ENCODE measurements around the gene RCE1.

DNA sequence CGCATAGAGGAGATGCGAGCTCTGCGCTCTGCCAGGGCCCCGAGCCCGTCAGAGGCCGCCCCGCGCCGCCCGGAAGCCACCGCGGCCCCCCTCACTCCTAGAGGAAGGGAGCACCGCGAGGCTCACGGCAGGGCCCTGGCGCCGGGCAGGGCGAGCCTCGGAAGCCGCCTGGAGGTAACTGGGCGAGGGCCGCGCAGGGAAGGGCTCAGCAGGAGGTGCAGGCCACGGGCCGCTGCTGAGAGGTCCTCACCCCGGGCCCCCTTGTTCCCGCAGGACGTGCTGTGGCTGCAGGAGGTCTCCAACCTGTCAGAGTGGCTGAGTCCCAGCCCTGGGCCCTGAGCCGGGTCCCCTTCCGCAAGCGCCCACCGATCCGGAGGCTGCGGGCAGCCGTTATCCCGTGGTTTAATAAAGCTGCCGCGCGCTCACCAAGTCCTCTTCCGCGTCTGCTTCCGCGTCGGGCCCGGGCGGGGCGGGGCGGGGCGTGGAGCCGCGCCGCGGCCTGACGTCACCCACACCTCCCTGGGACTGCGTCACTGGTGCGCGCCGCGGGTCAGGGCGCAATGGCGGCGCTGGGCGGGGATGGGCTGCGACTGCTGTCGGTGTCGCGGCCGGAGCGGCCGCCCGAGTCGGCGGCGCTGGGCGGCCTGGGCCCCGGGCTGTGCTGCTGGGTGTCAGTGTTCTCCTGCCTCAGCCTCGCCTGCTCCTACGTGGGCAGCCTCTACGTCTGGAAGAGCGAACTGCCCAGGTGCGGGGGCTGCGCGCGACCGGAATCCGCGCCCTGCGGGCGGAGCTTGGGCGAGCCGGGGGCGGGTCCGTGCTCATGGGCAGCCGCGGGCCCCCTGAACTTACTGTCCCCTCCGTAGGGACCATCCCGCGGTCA lies at the start of gene RCE1:
- TF ChIP-seq, protein P1, sequence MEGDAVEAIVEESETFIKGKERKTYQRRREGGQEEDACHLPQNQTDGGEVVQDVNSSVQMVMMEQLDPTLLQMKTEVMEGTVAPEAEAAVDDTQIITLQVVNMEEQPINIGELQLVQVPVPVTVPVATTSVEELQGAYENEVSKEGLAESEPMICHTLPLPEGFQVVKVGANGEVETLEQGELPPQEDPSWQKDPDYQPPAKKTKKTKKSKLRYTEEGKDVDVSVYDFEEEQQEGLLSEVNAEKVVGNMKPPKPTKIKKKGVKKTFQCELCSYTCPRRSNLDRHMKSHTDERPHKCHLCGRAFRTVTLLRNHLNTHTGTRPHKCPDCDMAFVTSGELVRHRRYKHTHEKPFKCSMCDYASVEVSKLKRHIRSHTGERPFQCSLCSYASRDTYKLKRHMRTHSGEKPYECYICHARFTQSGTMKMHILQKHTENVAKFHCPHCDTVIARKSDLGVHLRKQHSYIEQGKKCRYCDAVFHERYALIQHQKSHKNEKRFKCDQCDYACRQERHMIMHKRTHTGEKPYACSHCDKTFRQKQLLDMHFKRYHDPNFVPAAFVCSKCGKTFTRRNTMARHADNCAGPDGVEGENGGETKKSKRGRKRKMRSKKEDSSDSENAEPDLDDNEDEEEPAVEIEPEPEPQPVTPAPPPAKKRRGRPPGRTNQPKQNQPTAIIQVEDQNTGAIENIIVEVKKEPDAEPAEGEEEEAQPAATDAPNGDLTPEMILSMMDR (IDR thresholded peaks at IDR 0.05): peak in 1 of 4 experiments; percentile 12
- TF ChIP-seq POLR2A (IDR thresholded peaks at IDR 0.05): peak; percentile 91
